Colonic mucosa (tissue), 4 donors: Measurements from ENCODE around the gene UBXN6. TPM values are rescaled to one million over a fixed set of nuclear protein-coding genes. Genes with fewer than 3 reads are reported as not detected.

ENCODE experiments used
- DNase-seq: peaks from one replicate; pipeline ENCODE4 v3.0.0-alpha.2; 2020
- H3K27ac ChIP-seq: fragments of 200-600 bp; one replicate; pipeline ENCODE4 v1.8.0; 2021
- H3K27me3 ChIP-seq: fragments of 200-600 bp; one replicate; pipeline ENCODE4 v1.8.0; 2021
- H3K36me3 ChIP-seq: fragments of 200-600 bp; one replicate; pipeline ENCODE4 v1.8.0; 2021
- H3K4me1 ChIP-seq: fragments of 200-600 bp; one replicate; pipeline ENCODE4 v1.8.0; 2021; ENCODE audit warnings: mild to moderate bottlenecking
- H3K4me3 ChIP-seq: fragments of 200-600 bp; one replicate; pipeline ENCODE4 v1.8.0; 2021
- H3K9ac ChIP-seq, 2 donors: one replicate each; pipeline ENCODE4 v1.7.0; 2013; ENCODE audit warnings: control low read depth in 2 of 2, low read depth in 2 of 2, low read length in 2 of 2
- H3K9me3 ChIP-seq: fragments of 200-600 bp; one replicate; pipeline ENCODE4 v1.8.0; 2021
- intact Hi-C: fragments of 100-400 bp; cut with DNase I; formaldehyde crosslinking; loops from one replicate; pipeline ENCODE4 v1.14.1; 2022
- total RNA-seq, 2 donors: library from RNA; stranded (reverse); fragmentation: NEBNext Ultra II Directional in 1 of 2; extraction: Animal tissue kit (Norgen Biotek cat#: 25700) in 1 of 2; gene quantifications; one replicate each; pipeline ENCODE4 v1.2.1, GENCODE V29; 2021
- TF ChIP-seq, protein P1 (sequence below): fragments of 200-600 bp; IDR thresholded peaks from one replicate; pipeline ENCODE4 v1.8.0; 2022; ENCODE audit warnings: antibody characterized with exemption, mild to moderate bottlenecking
- donor health status: healthy.
- donor health status: DM: no; HTN: no; CAD: no.
- donor health status: DM: no; HTN: no; CAD: no.

Gene UBXN6
- total RNA-seq, 2 donors from 2014 or later: 84.9 to 96.7 TPM

DNA sequence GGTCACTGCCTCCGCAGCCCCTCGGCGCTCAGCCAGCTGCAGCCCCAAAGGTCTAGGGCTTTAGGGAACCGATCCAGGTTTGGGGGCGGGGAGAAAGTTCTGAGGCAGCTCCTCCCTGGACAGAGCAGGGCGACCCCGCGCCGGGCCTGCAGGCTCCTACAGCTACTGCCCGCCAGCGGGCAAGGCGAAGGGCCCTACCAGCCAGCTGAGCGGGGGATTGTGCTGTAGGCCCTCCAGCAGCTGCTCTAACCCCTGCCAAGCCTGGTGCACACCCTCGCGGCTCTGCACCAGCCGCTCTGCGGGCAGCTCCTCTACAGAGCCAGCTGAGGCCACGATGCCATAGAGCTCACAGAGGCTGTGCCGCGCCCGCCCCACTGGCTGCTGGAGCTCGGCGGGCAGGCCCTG, 46.7 kb upstream of the UBXN6 start:
- H3K4me1 ChIP-seq: no peaks in the 10 kb centered on the region
- TF ChIP-seq, protein P1, sequence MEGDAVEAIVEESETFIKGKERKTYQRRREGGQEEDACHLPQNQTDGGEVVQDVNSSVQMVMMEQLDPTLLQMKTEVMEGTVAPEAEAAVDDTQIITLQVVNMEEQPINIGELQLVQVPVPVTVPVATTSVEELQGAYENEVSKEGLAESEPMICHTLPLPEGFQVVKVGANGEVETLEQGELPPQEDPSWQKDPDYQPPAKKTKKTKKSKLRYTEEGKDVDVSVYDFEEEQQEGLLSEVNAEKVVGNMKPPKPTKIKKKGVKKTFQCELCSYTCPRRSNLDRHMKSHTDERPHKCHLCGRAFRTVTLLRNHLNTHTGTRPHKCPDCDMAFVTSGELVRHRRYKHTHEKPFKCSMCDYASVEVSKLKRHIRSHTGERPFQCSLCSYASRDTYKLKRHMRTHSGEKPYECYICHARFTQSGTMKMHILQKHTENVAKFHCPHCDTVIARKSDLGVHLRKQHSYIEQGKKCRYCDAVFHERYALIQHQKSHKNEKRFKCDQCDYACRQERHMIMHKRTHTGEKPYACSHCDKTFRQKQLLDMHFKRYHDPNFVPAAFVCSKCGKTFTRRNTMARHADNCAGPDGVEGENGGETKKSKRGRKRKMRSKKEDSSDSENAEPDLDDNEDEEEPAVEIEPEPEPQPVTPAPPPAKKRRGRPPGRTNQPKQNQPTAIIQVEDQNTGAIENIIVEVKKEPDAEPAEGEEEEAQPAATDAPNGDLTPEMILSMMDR: no peak
- no peaks in the 10 kb centered on the region for H3K9me3 ChIP-seq
- no peaks in the 10 kb centered on the region for H3K36me3 ChIP-seq
- H3K27ac ChIP-seq: no peak overlapping the region
- no peak overlapping the region for H3K4me3 ChIP-seq
- H3K9ac ChIP-seq: no peak overlapping the region
- intact Hi-C loops: no loop called here
- DNase-seq: no peak
- H3K27me3 ChIP-seq: no peaks in the 10 kb centered on the region

DNA sequence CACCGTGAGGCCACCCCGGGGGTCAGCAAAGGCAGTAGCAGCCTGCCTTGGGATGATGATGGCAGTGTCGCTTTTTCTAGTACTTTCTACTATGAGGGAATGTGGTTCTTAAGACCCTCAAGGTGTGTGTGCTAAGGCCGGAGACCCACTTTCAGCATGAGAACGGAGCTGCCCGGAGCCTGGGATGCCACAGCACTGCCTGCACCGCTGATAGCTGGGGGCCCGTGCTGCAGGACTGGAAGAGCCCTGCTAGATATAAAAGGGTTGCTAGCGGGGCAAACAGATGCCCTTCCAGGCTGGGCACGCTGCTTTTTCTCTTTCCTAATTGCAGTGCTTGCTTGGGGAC, 46.2 kb upstream of the UBXN6 start:
- H3K4me3 ChIP-seq: no peak overlapping the region
- H3K9ac ChIP-seq: no peak overlapping the region
- H3K27me3 ChIP-seq: no peaks in the 10 kb centered on the region
- TF ChIP-seq, protein P1: no peak
- intact Hi-C loops: no loop called here
- no peaks in the 10 kb centered on the region for H3K4me1 ChIP-seq
- DNase-seq: no peak
- no peaks in the 10 kb centered on the region for H3K9me3 ChIP-seq
- H3K27ac ChIP-seq: no peak overlapping the region
- H3K36me3 ChIP-seq: no peaks in the 10 kb centered on the region

DNA sequence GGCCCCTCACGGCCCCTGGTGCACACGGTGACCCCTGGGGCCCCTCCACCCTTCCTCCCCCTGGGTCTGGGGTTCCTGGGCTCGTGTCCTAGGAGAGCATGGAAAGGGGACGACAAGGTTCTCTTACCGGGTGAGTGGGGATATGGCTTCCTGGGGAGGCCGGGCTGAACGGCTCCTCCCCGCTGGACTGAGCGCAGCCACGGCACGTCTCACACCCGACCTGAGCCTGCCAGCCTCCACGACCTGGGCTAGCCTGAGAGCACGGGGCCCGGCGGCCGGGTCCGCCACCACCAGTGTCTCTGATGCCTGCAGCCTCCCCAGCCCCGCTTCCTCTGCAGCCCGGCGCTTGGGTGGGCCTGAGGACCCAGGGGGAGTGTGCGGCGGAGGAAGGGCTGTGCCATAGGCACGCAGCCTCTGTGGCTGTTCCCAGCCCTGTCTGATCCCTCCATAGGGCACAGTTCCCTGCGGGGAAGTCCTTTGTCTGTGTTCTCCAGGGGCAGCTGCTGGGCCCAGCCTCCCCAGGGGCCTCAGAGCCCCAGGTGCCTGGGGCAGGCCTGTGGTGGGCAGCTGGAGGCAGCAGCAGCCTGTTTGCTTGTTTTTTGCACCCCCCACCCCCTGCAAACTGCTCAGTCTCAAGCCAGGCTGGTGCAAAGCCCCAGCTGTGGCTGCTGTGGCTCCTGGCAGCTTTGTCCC, 45.7 kb upstream of the UBXN6 start:
- H3K36me3 ChIP-seq: no peaks in the 10 kb centered on the region
- no peaks in the 10 kb centered on the region for H3K27me3 ChIP-seq
- intact Hi-C loops: no loop called here
- no peak overlapping the region for H3K4me3 ChIP-seq
- no peaks in the 10 kb centered on the region for H3K9me3 ChIP-seq
- TF ChIP-seq, protein P1: no peak
- no peaks in the 10 kb centered on the region for H3K4me1 ChIP-seq
- H3K9ac ChIP-seq: no peak overlapping the region
- DNase-seq: no peak
- no peak overlapping the region for H3K27ac ChIP-seq

DNA sequence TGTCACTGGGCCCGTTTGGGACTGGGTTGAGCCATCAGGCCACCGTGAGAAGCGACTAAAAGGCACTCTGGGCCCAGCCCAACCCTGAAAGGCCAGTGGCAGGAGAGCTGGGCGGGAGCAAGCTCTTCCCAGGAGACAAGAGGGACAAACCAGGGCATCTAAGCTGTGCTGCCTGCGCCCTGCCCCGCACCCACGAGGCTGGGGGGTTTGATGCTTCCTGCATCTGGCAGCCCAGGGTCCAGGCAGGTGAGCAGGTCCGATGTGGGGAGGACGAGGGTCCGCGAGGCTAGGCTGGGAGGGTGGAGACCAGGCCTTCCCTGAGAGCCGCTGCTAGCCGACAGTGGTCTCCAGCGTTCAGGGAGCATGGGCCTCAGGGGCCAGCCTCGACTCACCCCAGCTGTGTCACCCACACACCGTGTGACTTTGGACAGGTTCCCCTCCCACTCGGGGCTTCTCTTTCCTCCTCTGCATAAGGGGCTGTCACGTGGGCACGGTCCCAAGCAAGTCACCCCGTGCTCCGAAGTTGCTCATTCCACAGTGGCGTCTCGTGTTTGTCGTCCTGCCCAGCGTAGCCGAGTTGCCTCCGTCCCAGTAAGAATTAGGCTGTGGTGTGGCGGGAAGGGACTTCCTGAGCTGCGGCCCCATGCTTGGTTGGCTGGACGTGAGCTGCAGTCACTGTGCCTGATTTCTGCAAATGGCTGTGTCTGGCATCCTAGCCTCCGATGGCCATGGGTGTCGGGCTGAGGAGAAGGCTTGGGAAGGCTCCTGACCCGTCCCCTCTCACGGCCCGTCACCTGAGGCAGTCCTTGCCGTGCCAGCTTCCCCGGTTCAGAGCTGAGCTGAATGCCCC, 44.9 kb upstream of the UBXN6 start:
- no peak overlapping the region for H3K27ac ChIP-seq
- no peaks in the 10 kb centered on the region for H3K27me3 ChIP-seq
- H3K9ac ChIP-seq: no peak overlapping the region
- H3K4me1 ChIP-seq: no peaks in the 10 kb centered on the region
- DNase-seq: no peak
- no peaks in the 10 kb centered on the region for H3K9me3 ChIP-seq
- H3K4me3 ChIP-seq: no peak overlapping the region
- H3K36me3 ChIP-seq: peaks cover 7% of the 10 kb centered on the region
- intact Hi-C loops: no loop called here
- TF ChIP-seq, protein P1: no peak

DNA sequence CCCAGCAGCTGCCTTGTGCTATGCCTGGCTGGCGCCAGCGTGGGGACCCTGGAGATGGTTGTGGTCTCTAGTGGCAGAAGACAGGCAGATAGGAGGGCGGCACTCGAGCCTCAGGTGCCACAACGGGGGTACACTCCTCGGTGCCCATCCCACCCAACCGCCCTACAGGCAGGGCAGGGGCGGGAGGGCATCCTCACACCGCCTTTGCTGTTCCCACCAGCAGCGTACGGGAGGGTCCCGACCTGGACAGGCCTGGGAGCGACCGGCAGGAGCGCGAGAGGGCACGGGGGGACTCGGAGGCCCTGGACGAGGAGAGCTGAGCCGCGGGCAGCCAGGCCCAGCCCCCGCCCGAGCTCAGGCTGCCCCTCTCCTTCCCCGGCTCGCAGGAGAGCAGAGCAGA, 44.1 kb upstream of the UBXN6 start:
- no peak for DNase-seq
- intact Hi-C loops: no loop called here
- Histone ChIP-seq H3K4me3 (no peak overlapping the region), H3K27ac (no peak overlapping the region), H3K36me3 (peaks cover 8% of the 10 kb centered on the region), H3K9me3 (no peaks in the 10 kb centered on the region), H3K9ac (no peak overlapping the region), H3K27me3 (no peaks in the 10 kb centered on the region), H3K4me1 (no peaks in the 10 kb centered on the region)
- TF ChIP-seq, protein P1: no peak
